Stomach (tissue), 4 donors: ENCODE data around the gene CADPS.

ENCODE experiments used
- POLR2A ChIP-seq, 4 donors: fragments of 450-650 bp; IDR thresholded peaks; one replicate each; pipeline ENCODE4 v1.6.1; 2016; ENCODE audit warnings: antibody characterized with exemption in 4 of 4, control low read depth in 2 of 4, mild to moderate bottlenecking in 1 of 4, moderate library complexity in 1 of 4
- TF ChIP-seq, protein P1 (sequence below), 7 experiments: fragments of 450-650 bp in 4 of 7; fragments of 200-600 bp in 3 of 7; sonication (generic) in 3 of 7; IDR thresholded peaks; one replicate each; pipeline ENCODE4 v1.5.1; 2016 to 2019; ENCODE audit warnings: antibody characterized with exemption in 7 of 7, control low read depth in 2 of 7, mild to moderate bottlenecking in 1 of 7

DNA sequence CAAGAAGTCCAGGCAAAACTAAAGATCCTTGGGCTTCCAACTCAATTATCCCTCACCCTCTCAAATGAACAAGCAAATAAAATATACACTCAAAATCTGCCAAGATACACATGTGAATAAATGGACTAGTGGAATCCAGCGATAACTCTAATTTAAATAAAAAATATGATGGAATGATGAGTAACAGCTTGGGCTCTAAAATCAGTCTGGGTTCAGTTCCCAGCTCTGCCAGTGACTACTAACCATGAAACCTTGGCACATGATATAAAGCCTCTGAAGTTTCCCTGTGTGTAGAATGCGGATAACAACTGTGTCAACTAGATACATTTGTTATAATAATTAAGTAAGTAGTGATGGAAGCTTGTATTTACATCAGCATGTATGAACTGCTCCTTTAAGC lies 81.3 kb downstream of the CADPS start:
- no peak for TF ChIP-seq POLR2A (IDR thresholded peaks at IDR 0.05)
- TF ChIP-seq, protein P1, sequence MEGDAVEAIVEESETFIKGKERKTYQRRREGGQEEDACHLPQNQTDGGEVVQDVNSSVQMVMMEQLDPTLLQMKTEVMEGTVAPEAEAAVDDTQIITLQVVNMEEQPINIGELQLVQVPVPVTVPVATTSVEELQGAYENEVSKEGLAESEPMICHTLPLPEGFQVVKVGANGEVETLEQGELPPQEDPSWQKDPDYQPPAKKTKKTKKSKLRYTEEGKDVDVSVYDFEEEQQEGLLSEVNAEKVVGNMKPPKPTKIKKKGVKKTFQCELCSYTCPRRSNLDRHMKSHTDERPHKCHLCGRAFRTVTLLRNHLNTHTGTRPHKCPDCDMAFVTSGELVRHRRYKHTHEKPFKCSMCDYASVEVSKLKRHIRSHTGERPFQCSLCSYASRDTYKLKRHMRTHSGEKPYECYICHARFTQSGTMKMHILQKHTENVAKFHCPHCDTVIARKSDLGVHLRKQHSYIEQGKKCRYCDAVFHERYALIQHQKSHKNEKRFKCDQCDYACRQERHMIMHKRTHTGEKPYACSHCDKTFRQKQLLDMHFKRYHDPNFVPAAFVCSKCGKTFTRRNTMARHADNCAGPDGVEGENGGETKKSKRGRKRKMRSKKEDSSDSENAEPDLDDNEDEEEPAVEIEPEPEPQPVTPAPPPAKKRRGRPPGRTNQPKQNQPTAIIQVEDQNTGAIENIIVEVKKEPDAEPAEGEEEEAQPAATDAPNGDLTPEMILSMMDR (IDR thresholded peaks at IDR 0.05) = no peak
